A673 (cell line): ENCODE results near the gene DGAT2L6. TPM values are rescaled to one million over a fixed set of nuclear protein-coding genes. Genes with fewer than 3 reads are reported as not detected.

Experiments used
- BruUV-seq: library from RNA; stranded (reverse); fragments of 400-500 nt; replicated peaks from 2 replicates; lab custom pipeline; 2021; lab: Mats Ljungman, UMichigan
- CTCF ChIA-PET: fragments of 300-600 bp; sonication (Branson Sonifier 250); formaldehyde crosslinking; loops from one replicate; lab custom pipeline; 2022; ENCODE audit warnings: antibody characterized with exemption; lab: Charles Lee
- POLR2A ChIA-PET: fragments of 300-600 bp; sonication (Branson Sonifier 250); formaldehyde crosslinking; loops from one replicate; lab custom pipeline; 2022; ENCODE audit warnings: antibody characterized with exemption; ENCODE audit not compliant: low non-redundant PET; lab: Charles Lee
- DNase-seq: peaks from one replicate; pipeline ENCODE4 v3.0.0-alpha.2; 2015; ENCODE audit warnings: low spot score
- H3K27ac ChIP-seq: fragments of 200-600 bp; sonication (generic); 2 replicates; pipeline ENCODE4 v1.5.1; 2016; ENCODE audit warnings: mixed run types, low read depth, mild to moderate bottlenecking, mixed read lengths, antibody characterized with exemption, low read length; ENCODE audit not compliant: poor library complexity, severe bottlenecking
- H3K27me3 ChIP-seq: fragments of 200-600 bp; sonication (generic); replicated peaks from 2 replicates; pipeline ENCODE4 v1.6.1; 2017; ENCODE audit warnings: mixed run types, low read depth, mild to moderate bottlenecking, mixed read lengths, antibody characterized with exemption, low read length; ENCODE audit not compliant: insufficient read depth, poor library complexity
- H3K36me3 ChIP-seq: fragments of 200-600 bp; sonication (generic); 2 replicates; pipeline ENCODE4 v1.6.1; 2016; ENCODE audit warnings: mixed run types, mild to moderate bottlenecking, mixed read lengths, antibody characterized with exemption, low read length; ENCODE audit not compliant: insufficient read depth, poor library complexity, severe bottlenecking
- H3K4me1 ChIP-seq: fragments of 200-600 bp; sonication (generic); 2 replicates; pipeline ENCODE4 v1.6.1; 2017; ENCODE audit warnings: mixed run types, mild to moderate bottlenecking, mixed read lengths, antibody characterized with exemption, low read length; ENCODE audit not compliant: insufficient read depth, poor library complexity, severe bottlenecking
- H3K4me3 ChIP-seq: fragments of 200-600 bp; sonication (generic); 2 replicates; pipeline ENCODE4 v1.5.1; 2016; ENCODE audit warnings: low read depth, mixed run types, mild to moderate bottlenecking, mixed read lengths, low read length; ENCODE audit not compliant: poor library complexity, severe bottlenecking
- H3K9me3 ChIP-seq: fragments of 200-600 bp; sonication (generic); 2 replicates; pipeline ENCODE4 v1.6.1; 2016; ENCODE audit warnings: mixed run types, low read depth, mild to moderate bottlenecking, mixed read lengths, antibody characterized with exemption, low read length; ENCODE audit not compliant: poor library complexity, severe bottlenecking
- EZH2 ChIP-seq: fragments of 200-600 bp; sonication (generic); IDR thresholded peaks from 2 replicates; pipeline ENCODE4 v1.6.1; 2017; ENCODE audit warnings: borderline replicate concordance, low read depth, mild to moderate bottlenecking, mixed read lengths, antibody characterized with exemption, low read length; ENCODE audit not compliant: poor library complexity, severe bottlenecking
- intact Hi-C: fragments of 100-400 bp; cut with micrococcal nuclease; formaldehyde crosslinking; loops from one replicate; pipeline ENCODE4 v1.10.0; 2022; ENCODE audit not compliant: unreplicated experiment
- total RNA-seq: library from RNA; stranded (reverse); gene quantifications from 2 replicates; pipeline ENCODE4 v1.2.3, GENCODE V29; 2021
- TF ChIP-seq, protein P1 (sequence below): fragments of 300-800, 200-600 bp; sonication (generic); conservative IDR thresholded peaks from 2 replicates; pipeline ENCODE4 v1.5.1; 2017; ENCODE audit warnings: low read depth, mild to moderate bottlenecking, antibody characterized with exemption, low read length, moderate library complexity, mixed read lengths

Gene DGAT2L6
- total RNA-seq, 1 experiment from 2014 or later, result not detected

DNA sequence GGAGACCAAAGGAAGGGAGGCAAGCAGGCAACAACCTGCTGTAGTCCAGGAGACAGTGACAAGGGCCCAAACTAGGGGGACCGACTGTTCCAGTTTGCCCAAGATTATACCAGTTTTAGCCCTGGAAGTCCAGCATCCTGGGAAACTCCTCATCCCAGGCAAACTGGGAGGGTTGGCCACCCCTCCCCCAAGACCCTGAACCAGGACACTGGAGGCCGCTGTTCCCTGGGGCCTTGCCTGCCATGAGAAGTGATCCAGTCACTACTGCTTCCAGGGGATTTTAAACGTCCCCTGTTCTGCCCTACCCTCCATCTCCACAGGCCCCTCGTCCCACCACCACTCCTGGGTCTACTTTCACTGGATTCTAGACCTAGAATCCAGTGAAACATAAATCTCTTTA, 4.3 kb upstream of the DGAT2L6 start:
- ChIA-PET POLR2A (no interaction called here), CTCF (no interaction called here)
- H3K4me1 ChIP-seq, result peaks cover 5% of the 10 kb centered on the region
- TF ChIP-seq EZH2, result no peak
- TF ChIP-seq, protein P1, sequence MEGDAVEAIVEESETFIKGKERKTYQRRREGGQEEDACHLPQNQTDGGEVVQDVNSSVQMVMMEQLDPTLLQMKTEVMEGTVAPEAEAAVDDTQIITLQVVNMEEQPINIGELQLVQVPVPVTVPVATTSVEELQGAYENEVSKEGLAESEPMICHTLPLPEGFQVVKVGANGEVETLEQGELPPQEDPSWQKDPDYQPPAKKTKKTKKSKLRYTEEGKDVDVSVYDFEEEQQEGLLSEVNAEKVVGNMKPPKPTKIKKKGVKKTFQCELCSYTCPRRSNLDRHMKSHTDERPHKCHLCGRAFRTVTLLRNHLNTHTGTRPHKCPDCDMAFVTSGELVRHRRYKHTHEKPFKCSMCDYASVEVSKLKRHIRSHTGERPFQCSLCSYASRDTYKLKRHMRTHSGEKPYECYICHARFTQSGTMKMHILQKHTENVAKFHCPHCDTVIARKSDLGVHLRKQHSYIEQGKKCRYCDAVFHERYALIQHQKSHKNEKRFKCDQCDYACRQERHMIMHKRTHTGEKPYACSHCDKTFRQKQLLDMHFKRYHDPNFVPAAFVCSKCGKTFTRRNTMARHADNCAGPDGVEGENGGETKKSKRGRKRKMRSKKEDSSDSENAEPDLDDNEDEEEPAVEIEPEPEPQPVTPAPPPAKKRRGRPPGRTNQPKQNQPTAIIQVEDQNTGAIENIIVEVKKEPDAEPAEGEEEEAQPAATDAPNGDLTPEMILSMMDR, result no peak
- H3K36me3 ChIP-seq, result no peaks in the 10 kb centered on the region
- H3K27ac ChIP-seq, result no peak overlapping the region
- no peak overlapping the region for H3K4me3 ChIP-seq
- H3K9me3 ChIP-seq, result no peaks in the 10 kb centered on the region
- no TSS peak for BruUV-seq
- no peaks in the 10 kb centered on the region for H3K27me3 ChIP-seq
- intact Hi-C loops, result no loop called here
- DNase-seq, result no peak

DNA sequence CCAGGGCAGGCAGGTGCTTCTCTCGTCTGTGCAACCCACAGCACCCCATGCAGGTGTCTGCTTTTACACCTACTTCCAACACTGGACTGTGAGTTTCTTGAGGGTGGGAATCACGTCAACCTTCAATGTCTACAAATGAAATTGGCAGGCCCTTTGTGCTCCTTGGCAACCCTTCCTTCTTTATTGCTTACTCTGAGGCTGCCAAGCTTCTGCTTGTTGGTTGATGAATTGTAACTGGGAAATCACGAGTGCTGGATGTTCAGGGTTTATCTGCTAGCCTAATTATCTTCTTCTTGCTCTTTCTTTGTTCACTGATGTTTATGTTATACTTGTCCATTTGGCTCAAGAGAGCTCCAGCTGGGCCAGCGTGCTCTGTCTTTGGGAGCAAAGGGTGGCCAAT, 2.5 kb upstream of the DGAT2L6 start:
- intact Hi-C loops, result no loop called here
- DNase-seq, result no peak
- no TSS peak for BruUV-seq
- TF ChIP-seq, protein P1, result no peak
- no peak for TF ChIP-seq EZH2
- no peak overlapping the region for H3K4me3 ChIP-seq
- H3K27ac ChIP-seq, result no peak overlapping the region
- H3K4me1 ChIP-seq, result no peaks in the 10 kb centered on the region
- no peaks in the 10 kb centered on the region for H3K9me3 ChIP-seq
- ChIA-PET POLR2A (no interaction called here), CTCF (no interaction called here)
- no peaks in the 10 kb centered on the region for H3K27me3 ChIP-seq
- H3K36me3 ChIP-seq, result no peaks in the 10 kb centered on the region

DNA sequence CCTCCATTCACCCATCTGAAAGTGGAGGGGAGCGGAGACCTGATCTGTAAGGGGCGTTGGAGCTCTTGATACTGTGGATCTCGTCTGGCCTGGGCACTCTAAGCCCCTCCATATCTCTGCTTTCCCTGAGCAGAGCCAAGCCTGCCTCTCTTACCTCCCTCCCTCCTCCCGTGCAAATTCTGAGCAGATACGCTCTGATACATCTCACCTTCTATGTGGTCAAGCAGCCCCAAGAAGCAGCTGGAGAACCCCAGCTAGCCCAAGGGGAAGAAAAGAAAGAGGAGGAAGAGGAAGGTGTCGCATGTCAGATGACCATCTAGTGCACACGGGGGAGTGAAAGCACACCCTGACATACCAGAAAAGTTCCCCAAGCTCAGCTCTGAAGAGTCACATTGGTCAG, 1.9 kb upstream of the DGAT2L6 start:
- Histone ChIP-seq H3K4me3 (no peak overlapping the region), H3K27ac (no peak overlapping the region), H3K27me3 (no peaks in the 10 kb centered on the region), H3K4me1 (no peaks in the 10 kb centered on the region), H3K9me3 (no peaks in the 10 kb centered on the region), H3K36me3 (no peaks in the 10 kb centered on the region)
- no peak for TF ChIP-seq EZH2
- TF ChIP-seq, protein P1, result no peak
- intact Hi-C loops, result no loop called here
- DNase-seq, result no peak
- POLR2A ChIA-PET, result no interaction called here
- CTCF ChIA-PET, result no interaction called here
- BruUV-seq, result no TSS peak
